ENCODE measurements around the gene ABCB11. TPM values are rescaled to one million over a fixed set of nuclear protein-coding genes. Genes with fewer than 3 reads are reported as not detected.

Gene ABCB11
- total RNA-seq, 1 donor from 2014 or later, result not detected

DNA sequence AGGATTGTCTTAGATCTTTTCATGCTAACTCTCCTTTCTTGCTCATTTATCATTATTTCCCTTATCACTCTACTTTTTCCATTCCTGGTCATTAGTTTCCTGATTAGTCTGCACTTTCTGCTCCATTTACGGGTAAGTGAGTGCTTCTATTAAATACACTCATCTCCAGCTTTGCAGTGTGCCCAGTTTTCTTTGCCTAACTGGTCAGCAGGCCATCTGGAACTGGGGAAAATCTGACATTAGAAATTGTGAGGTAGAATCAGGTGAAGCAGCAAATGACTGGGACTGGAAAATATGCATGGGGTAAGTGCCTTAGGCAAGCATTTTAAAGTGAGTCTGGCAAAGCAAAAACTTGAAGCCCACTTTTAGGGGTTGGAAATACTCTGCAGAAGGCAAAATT is 100.9 kb downstream of the ABCB11 start:
- no peak overlapping the region for H3K4me3 Mint-ChIP-seq
- H3K4me2 ChIP-seq, result no peak overlapping the region
- H3K9me3 ChIP-seq (ENCODE audit: low read depth), result no peaks in the 10 kb centered on the region
- no peak overlapping the region for H3K27ac ChIP-seq
- H3K4me1 Mint-ChIP-seq, result peaks cover 5% of the 10 kb centered on the region
- H4K20me1 ChIP-seq (ENCODE audit: low read depth), result no peaks in the 10 kb centered on the region
- no peaks in the 10 kb centered on the region for H3F3A ChIP-seq (ENCODE audit: low read depth)
- H3K4me1 ChIP-seq, result no peaks in the 10 kb centered on the region
- no peaks in the 10 kb centered on the region for H3K36me3 ChIP-seq
- peaks cover 3% of the 10 kb centered on the region for H3K9me3 Mint-ChIP-seq
- H3K79me2 ChIP-seq (ENCODE audit: low read depth), result no peaks in the 10 kb centered on the region
- TF ChIP-seq, protein P1, sequence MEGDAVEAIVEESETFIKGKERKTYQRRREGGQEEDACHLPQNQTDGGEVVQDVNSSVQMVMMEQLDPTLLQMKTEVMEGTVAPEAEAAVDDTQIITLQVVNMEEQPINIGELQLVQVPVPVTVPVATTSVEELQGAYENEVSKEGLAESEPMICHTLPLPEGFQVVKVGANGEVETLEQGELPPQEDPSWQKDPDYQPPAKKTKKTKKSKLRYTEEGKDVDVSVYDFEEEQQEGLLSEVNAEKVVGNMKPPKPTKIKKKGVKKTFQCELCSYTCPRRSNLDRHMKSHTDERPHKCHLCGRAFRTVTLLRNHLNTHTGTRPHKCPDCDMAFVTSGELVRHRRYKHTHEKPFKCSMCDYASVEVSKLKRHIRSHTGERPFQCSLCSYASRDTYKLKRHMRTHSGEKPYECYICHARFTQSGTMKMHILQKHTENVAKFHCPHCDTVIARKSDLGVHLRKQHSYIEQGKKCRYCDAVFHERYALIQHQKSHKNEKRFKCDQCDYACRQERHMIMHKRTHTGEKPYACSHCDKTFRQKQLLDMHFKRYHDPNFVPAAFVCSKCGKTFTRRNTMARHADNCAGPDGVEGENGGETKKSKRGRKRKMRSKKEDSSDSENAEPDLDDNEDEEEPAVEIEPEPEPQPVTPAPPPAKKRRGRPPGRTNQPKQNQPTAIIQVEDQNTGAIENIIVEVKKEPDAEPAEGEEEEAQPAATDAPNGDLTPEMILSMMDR (IDR thresholded peaks at IDR 0.05), result no peak
- no peak for TF ChIP-seq EZH2 (IDR thresholded peaks at IDR 0.05)
- TF ChIP-seq EZH2phosphoT487 (IDR thresholded peaks at IDR 0.05), result no peak
- H3K27me3 ChIP-seq, result no peaks in the 10 kb centered on the region
- H3K36me3 Mint-ChIP-seq, result no peaks in the 10 kb centered on the region
- H3K27ac Mint-ChIP-seq, result no peak overlapping the region
- no peak overlapping the region for H3K4me3 ChIP-seq
- no peak overlapping the region for H3K9ac ChIP-seq
- DNase-seq (ENCODE audit: low spot score), result no peak
- H3K27me3 Mint-ChIP-seq (ENCODE audit: insufficient read depth, low read depth), result no peaks in the 10 kb centered on the region
- H2AFZ ChIP-seq (replicated peaks), result peak overlapping the region; percentile 65

DNA sequence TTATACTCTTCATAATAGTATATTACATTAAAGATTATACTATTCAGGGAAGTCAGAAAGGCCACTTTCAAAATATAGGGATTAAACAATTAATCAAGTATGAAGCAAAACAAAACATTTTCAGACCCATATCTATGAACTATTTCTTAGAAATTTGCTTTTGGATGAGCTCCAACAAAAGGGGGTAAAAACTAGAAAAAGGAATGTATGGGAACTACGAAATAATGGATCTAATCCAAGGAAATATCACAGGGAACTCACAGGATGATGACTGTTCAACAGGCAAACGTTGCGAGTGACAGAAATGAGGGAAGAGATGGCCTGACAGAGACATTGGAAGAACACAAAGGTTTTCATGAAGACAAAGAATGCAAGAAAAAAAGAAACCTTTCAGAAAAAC is 102.1 kb downstream of the ABCB11 start:
- H4K20me1 ChIP-seq (ENCODE audit: low read depth), result no peaks in the 10 kb centered on the region
- no peak overlapping the region for H3K27ac ChIP-seq
- H3K4me2 ChIP-seq, result no peak overlapping the region
- Mint-ChIP-seq H3K9me3 (peaks cover 3% of the 10 kb centered on the region), H3K36me3 (no peaks in the 10 kb centered on the region), H3K4me3 (no peak overlapping the region), H3K27me3 (ENCODE audit: insufficient read depth, low read depth) (no peaks in the 10 kb centered on the region), H3K4me1 (no peaks in the 10 kb centered on the region), H3K27ac (no peak overlapping the region)
- H3K36me3 ChIP-seq, result no peaks in the 10 kb centered on the region
- H3F3A ChIP-seq (ENCODE audit: low read depth), result no peaks in the 10 kb centered on the region
- H3K9ac ChIP-seq, result no peak overlapping the region
- no peak overlapping the region for H3K4me3 ChIP-seq
- H3K4me1 ChIP-seq, result no peaks in the 10 kb centered on the region
- no peaks in the 10 kb centered on the region for H3K27me3 ChIP-seq
- H2AFZ ChIP-seq (replicated peaks), result no peak overlapping the region
- DNase-seq (ENCODE audit: low spot score), result no peak
- TF ChIP-seq, protein P1 (IDR thresholded peaks at IDR 0.05), result no peak
- no peak for TF ChIP-seq EZH2 (IDR thresholded peaks at IDR 0.05)
- TF ChIP-seq EZH2phosphoT487 (IDR thresholded peaks at IDR 0.05), result no peak
- no peaks in the 10 kb centered on the region for H3K79me2 ChIP-seq (ENCODE audit: low read depth)
- no peaks in the 10 kb centered on the region for H3K9me3 ChIP-seq (ENCODE audit: low read depth)

GRCh38 chr2:168928113-168928831 is 102.9 kb downstream of the ABCB11 start:
- H2AFZ ChIP-seq (replicated peaks), result no peak overlapping the region
- Mint-ChIP-seq H3K9me3 (peaks cover 3% of the 10 kb centered on the region), H3K36me3 (no peaks in the 10 kb centered on the region), H3K4me3 (no peak overlapping the region), H3K27ac (no peak overlapping the region), H3K4me1 (no peaks in the 10 kb centered on the region), H3K27me3 (ENCODE audit: insufficient read depth, low read depth) (no peaks in the 10 kb centered on the region)
- no peaks in the 10 kb centered on the region for H3K36me3 ChIP-seq
- no peak overlapping the region for H3K27ac ChIP-seq
- H3K9ac ChIP-seq, result no peak overlapping the region
- TF ChIP-seq, protein P1 (IDR thresholded peaks at IDR 0.05), result no peak
- no peak for TF ChIP-seq EZH2 (IDR thresholded peaks at IDR 0.05)
- TF ChIP-seq EZH2phosphoT487 (IDR thresholded peaks at IDR 0.05), result no peak
- no peaks in the 10 kb centered on the region for H3K4me1 ChIP-seq
- DNase-seq (ENCODE audit: low spot score), result no peak
- H3K9me3 ChIP-seq (ENCODE audit: low read depth), result no peaks in the 10 kb centered on the region
- H3K4me3 ChIP-seq, result no peak overlapping the region
- no peaks in the 10 kb centered on the region for H3F3A ChIP-seq (ENCODE audit: low read depth)
- no peaks in the 10 kb centered on the region for H4K20me1 ChIP-seq (ENCODE audit: low read depth)
- H3K79me2 ChIP-seq (ENCODE audit: low read depth), result no peaks in the 10 kb centered on the region
- no peak overlapping the region for H3K4me2 ChIP-seq
- H3K27me3 ChIP-seq, result no peaks in the 10 kb centered on the region

Measured in neural progenitor cell (in vitro differentiated cells).